Prostate gland (tissue), 2 donors: ENCODE measurements around the gene IL20RB.

Experiments
- CTCF ChIP-seq, 4 experiments: fragments of 200-600 bp in 2 of 4; fragments of 450-650 bp in 2 of 4; sonication (generic) in 2 of 4; IDR thresholded peaks; 1 replicate in 3 of 4; 2 replicates in 1 of 4; pipeline ENCODE4 v1.5.1; 2016 to 2019; ENCODE audit warnings: antibody characterized with exemption in 4 of 4, mild to moderate bottlenecking in 2 of 4, moderate library complexity in 2 of 4
- POLR2AphosphoS5 ChIP-seq: sonication (generic); formaldehyde crosslinking; IDR thresholded peaks from one replicate; pipeline ENCODE4 v1.6.1; 2017; ENCODE audit warnings: antibody characterized with exemption

DNA sequence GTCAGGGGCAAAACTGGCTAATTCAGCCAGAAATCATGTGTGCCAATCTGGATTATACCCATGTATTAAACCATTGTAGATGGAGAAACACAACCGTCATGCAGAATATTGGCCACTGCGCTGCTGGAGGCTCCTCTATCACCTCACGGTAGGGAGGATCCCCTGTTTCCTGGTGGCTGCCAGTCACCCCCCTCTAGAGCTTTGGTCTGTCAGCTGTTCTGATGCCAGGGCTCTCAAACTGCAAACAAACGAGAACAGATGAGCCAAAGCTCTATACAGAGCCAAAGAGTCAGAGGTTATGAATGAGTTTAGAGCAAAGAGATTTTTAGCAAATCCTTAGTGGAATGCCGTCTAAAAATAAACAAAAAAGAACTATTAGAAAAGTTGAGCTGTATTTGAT lies 62.5 kb downstream of the IL20RB start:
- TF ChIP-seq CTCF (IDR thresholded peaks at IDR 0.05) (no peak), POLR2AphosphoS5 (peak; percentile 30)
